CD14-positive monocyte (primary cell): ENCODE measurements around the gene DTNB. TPM values are rescaled to one million over a fixed set of nuclear protein-coding genes. Genes with fewer than 3 reads are reported as not detected.
A peak's percentile ranks its signal among the peaks of the same experiment; 100 is the strongest.

Source experiments
- DNase-seq, 3 donors: peaks; one replicate each; pipeline ENCODE4 v3.0.0-alpha.2; 2011 to 2022
- H2AFZ ChIP-seq: 2 replicates; pipeline ENCODE4 v1.6.0; 2012; ENCODE audit warnings: mild to moderate bottlenecking, low read depth, low read length, inconsistent platforms; ENCODE audit not compliant: insufficient read depth, poor library complexity, severe bottlenecking
- H3K27ac ChIP-seq, 2 donors: 1 replicate in 1 of 2; 2 replicates in 1 of 2; pipeline ENCODE4 v1.5.1; 2012 to 2013; ENCODE audit warnings: low read length in 2 of 2, control low read depth in 1 of 2, inconsistent platforms in 1 of 2, low read depth in 1 of 2, mild to moderate bottlenecking in 1 of 2
- H3K27me3 ChIP-seq, 2 donors: one replicate each; pipeline versions ENCODE4 v1.6.0 to v1.6.1; 2011 to 2013; ENCODE audit warnings: low read length in 2 of 2; ENCODE audit not compliant: control insufficient read depth in 2 of 2, insufficient read depth in 2 of 2
- H3K36me3 ChIP-seq, 2 donors: replicated peaks in 1 of 2; 1 replicate in 1 of 2; 2 replicates in 1 of 2; pipeline versions ENCODE4 v1.5.1 to v1.6.1; 2012 to 2013; ENCODE audit warnings: low read length in 2 of 2, control low read depth in 1 of 2, inconsistent platforms in 1 of 2, mild to moderate bottlenecking in 1 of 2; ENCODE audit not compliant: insufficient read depth in 2 of 2, control insufficient read depth in 1 of 2
- H3K4me1 ChIP-seq, 2 donors: 1 replicate in 1 of 2; 2 replicates in 1 of 2; pipeline versions ENCODE4 v1.5.1 to v1.6.1; 2012 to 2013; ENCODE audit warnings: low read length in 2 of 2, control low read depth in 1 of 2, inconsistent platforms in 1 of 2, mild to moderate bottlenecking in 1 of 2, moderate library complexity in 1 of 2; ENCODE audit not compliant: insufficient read depth in 2 of 2, control insufficient read depth in 1 of 2
- H3K4me2 ChIP-seq: replicated peaks from 2 replicates; pipeline ENCODE3; 2012; ENCODE audit warnings: low read length, moderate library complexity, mild to moderate bottlenecking; ENCODE audit not compliant: poor library complexity, severe bottlenecking; ENCODE audit errors: extremely low read depth
- H3K4me3 ChIP-seq, 3 experiments: fragments of 200-600 bp in 1 of 3; sonication (generic) in 1 of 3; replicated peaks in 1 of 3; 1 replicate in 2 of 3; 2 replicates in 1 of 3; pipeline ENCODE4 v1.5.1; 2011 to 2013; ENCODE audit warnings: low read length in 3 of 3, mild to moderate bottlenecking in 3 of 3, control low read depth in 2 of 3, low read depth in 2 of 3, inconsistent platforms in 1 of 3, moderate library complexity in 1 of 3
- H3K79me2 ChIP-seq: 2 replicates; pipeline ENCODE4 v1.6.0; 2012; ENCODE audit warnings: mild to moderate bottlenecking, control low read depth, inconsistent platforms, low read length, moderate library complexity; ENCODE audit not compliant: insufficient read depth
- H3K9ac ChIP-seq: 2 replicates; pipeline ENCODE4 v1.6.0; 2017; ENCODE audit warnings: low read length, mild to moderate bottlenecking; ENCODE audit not compliant: insufficient read depth, poor library complexity, severe bottlenecking
- H3K9me3 ChIP-seq, 2 donors: replicated peaks in 1 of 2; 1 replicate in 1 of 2; 2 replicates in 1 of 2; pipeline versions ENCODE4 v1.5.1 to v1.6.1; 2012 to 2013; ENCODE audit warnings: low read length in 2 of 2, control low read depth in 1 of 2; ENCODE audit not compliant: control insufficient read depth in 1 of 2, insufficient read depth in 1 of 2
- H4K20me1 ChIP-seq: 2 replicates; pipeline ENCODE4 v1.6.0; 2012; ENCODE audit warnings: mild to moderate bottlenecking, low read length, control low read depth, moderate library complexity; ENCODE audit not compliant: insufficient read depth
- H3K27ac Mint-ChIP-seq, 7 donors: one replicate each; pipeline ENCODE4 v1.8.0; 2020; ENCODE audit warnings: mild to moderate bottlenecking in 7 of 7, mixed read lengths in 7 of 7, moderate library complexity in 6 of 7, inconsistent platforms in 2 of 7
- H3K27me3 Mint-ChIP-seq, 3 donors: one replicate each; pipeline ENCODE4 v1.8.0; 2021 to 2022; ENCODE audit warnings: low read depth in 3 of 3, mild to moderate bottlenecking in 3 of 3, mixed read lengths in 3 of 3, moderate library complexity in 3 of 3, inconsistent platforms in 1 of 3
- H3K36me3 Mint-ChIP-seq, 2 donors: one replicate each; pipeline ENCODE4 v1.8.0; 2020; ENCODE audit warnings: mixed read lengths in 2 of 2, inconsistent platforms in 1 of 2, mild to moderate bottlenecking in 1 of 2
- H3K4me1 Mint-ChIP-seq: one replicate; pipeline ENCODE4 v1.8.0; 2020; ENCODE audit warnings: mild to moderate bottlenecking, mixed read lengths
- H3K4me3 Mint-ChIP-seq, 2 donors: one replicate each; pipeline ENCODE4 v1.8.0; 2020; ENCODE audit warnings: mild to moderate bottlenecking in 2 of 2, mixed read lengths in 2 of 2, moderate library complexity in 1 of 2
- H3K9me3 Mint-ChIP-seq, 7 donors: one replicate each; pipeline ENCODE4 v1.8.0; 2020 to 2022; ENCODE audit warnings: mixed read lengths in 7 of 7, mild to moderate bottlenecking in 6 of 7, moderate library complexity in 6 of 7, inconsistent platforms in 2 of 7
- CTCF ChIP-seq: fragments of 200-600 bp; IDR thresholded peaks from one replicate; pipeline ENCODE4 v1.8.0; 2022; ENCODE audit warnings: antibody characterized with exemption, mild to moderate bottlenecking
- WGBS: methylation state at CpG from one replicate; pipeline ENCODE4 v1.1.5; 2013; ENCODE audit warnings: missing lambda C conversion rate; ENCODE audit not compliant: insufficient coverage; 5-methylcytosine and 5-hydroxymethylcytosine counted together
- intact Hi-C, 2 donors: fragments of 100-400 bp; cut with micrococcal nuclease; formaldehyde crosslinking; loops; one replicate each; pipeline versions ENCODE4 v1.15.0 to v1.15.1; 2023
- polyA plus RNA-seq, 3 donors: library from polyadenylated mRNA; depleted of rRNA in 1 of 3; unstranded in 2 of 3; stranded (reverse) in 1 of 3; fragments of 300-500 nt in 2 of 3; fragments of >200 nt in 1 of 3; fragmentation: Illumina TruSeq in 2 of 3; gene quantifications; 1 replicate in 2 of 3; 2 replicates in 1 of 3; pipeline ENCODE4 v1.2.3, GENCODE V29; 2012 to 2021

The DTNB gene
- polyA plus RNA-seq, 3 donors: 3.0 to 4.2 (median 3.3) TPM

DNA sequence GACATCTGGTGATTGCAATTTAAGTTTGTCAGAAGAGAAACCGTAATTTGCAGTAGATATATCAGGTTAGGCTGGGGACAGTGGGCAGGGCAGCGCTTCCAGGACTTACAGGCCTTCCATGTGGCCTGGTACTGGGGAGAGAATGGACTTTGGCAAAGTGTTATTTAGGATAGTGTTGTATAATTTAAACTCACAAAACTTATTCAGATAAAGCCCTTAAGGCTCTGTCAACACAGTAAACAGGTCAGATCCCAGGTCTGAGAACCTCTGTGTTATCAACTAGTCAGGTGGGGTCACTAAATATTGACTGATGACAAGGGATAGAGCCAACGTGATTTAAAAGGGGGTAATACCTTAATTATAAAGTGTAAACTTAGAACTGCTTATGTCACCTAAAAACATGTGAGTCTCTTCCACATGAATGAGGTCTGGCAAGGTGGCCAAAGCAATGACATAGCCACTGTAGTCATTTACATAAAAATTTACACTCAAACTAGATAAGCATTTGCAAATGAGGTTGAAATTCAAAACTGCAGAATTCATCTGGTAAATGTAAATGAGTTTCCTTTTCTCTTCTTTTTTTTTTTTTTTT lies 251.5 kb downstream of the DTNB start:
- Mint-ChIP-seq H3K36me3 (peaks cover 0 to 5% of the 10 kb centered on the region in 2 donors), H3K4me3 (no peak overlapping the region), H3K4me1 (peaks cover 33% of the 10 kb centered on the region), H3K27ac (peak overlapping the region in 5 of 7 donors; percentile 27 to 94 (median 75)), H3K27me3 (peaks cover 0 to 3% (median 2%) of the 10 kb centered on the region in 3 donors), H3K9me3 (peaks cover 3 to 8% (median 6%) of the 10 kb centered on the region in 7 donors)
- Histone ChIP-seq H3K36me3 (no peaks in the 10 kb centered on the region), H3K9me3 (no peaks in the 10 kb centered on the region), H3K9ac (no peak overlapping the region), H3K27me3 (no peaks in the 10 kb centered on the region), H2AFZ (no peak overlapping the region), H3K4me2 (no peak overlapping the region), H3K79me2 (no peaks in the 10 kb centered on the region), H3K27ac (peak overlapping the region in 1 of 2 donors; percentile 71), H3K4me3 (no peak overlapping the region), H3K4me1 (peaks cover 33 to 34% of the 10 kb centered on the region in 2 donors), H4K20me1 (no peaks in the 10 kb centered on the region)
- WGBS: 56% methylated on average over 1 of the region's 3 CpGs
- no peak for DNase-seq
- TF ChIP-seq CTCF: no peak
- intact Hi-C loops: no loop called here

DNA sequence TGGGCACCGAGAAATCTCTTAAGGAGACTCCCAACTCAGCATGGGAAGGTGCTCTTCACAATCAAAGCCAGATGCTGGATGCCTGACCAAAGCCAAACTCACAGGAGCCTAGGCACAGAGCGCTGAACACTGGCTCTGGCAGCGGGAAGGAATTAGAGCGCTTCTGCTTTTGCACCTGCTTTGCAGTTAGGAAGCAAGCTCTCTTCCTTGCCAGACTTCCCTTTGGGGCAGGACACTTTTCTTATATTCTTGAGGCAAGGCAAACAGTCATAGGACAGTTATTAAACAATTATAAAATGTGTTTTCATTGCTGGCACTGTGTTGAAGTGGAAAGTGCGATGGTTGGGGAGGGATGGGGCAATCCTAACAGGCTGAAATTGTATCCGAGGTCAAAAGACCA lies 252.1 kb downstream of the DTNB start:
- TF ChIP-seq CTCF: no peak
- Histone ChIP-seq H3K4me1 (peaks cover 33 to 34% of the 10 kb centered on the region in 2 donors), H3K27ac (peak overlapping the region; percentile 44 to 71), H2AFZ (no peak overlapping the region), H3K4me3 (peak overlapping the region in 1 of 3 experiments; percentile 29), H3K36me3 (no peaks in the 10 kb centered on the region), H4K20me1 (no peaks in the 10 kb centered on the region), H3K27me3 (no peaks in the 10 kb centered on the region), H3K9ac (no peak overlapping the region), H3K79me2 (no peaks in the 10 kb centered on the region), H3K4me2 (peak overlapping the region; percentile 51), H3K9me3 (no peaks in the 10 kb centered on the region)
- peak overlapping the region; percentile 50 to 94 (median 79) for H3K27ac Mint-ChIP-seq
- peaks cover 0 to 3% (median 0%) of the 10 kb centered on the region in 3 donors for H3K27me3 Mint-ChIP-seq
- H3K4me3 Mint-ChIP-seq: peak overlapping the region; percentile 47 to 72
- peak; percentile 15 to 42 (median 35) for DNase-seq
- 37% methylated on average over 3 of the region's 6 CpGs for WGBS
- H3K4me1 Mint-ChIP-seq: peaks cover 37% of the 10 kb centered on the region
- H3K36me3 Mint-ChIP-seq: peaks cover 0 to 5% of the 10 kb centered on the region in 2 donors
- H3K9me3 Mint-ChIP-seq: peaks cover 3 to 9% (median 6%) of the 10 kb centered on the region in 7 donors
- intact Hi-C loops: no loop called here
